Mononuclear cell (primary cell): ENCODE results near the gene CPSF6. TPM values are rescaled to one million over a fixed set of nuclear protein-coding genes. Genes with fewer than 3 reads are reported as not detected.
"Not testable (repeated sequence)": the region's sequence is repeated elsewhere in the genome, so short reads cannot be mapped to it uniquely, and the experiment has no call there.

ENCODE experiments used
- H3K27me3 ChIP-seq: 2 replicates; pipeline ENCODE4 v1.6.0; 2011; ENCODE audit warnings: low read length, control low read depth; ENCODE audit not compliant: insufficient read depth
- H3K4me1 ChIP-seq: 2 replicates; pipeline ENCODE4 v1.5.1; 2011; ENCODE audit warnings: mild to moderate bottlenecking, low read length, control low read depth; ENCODE audit not compliant: insufficient read depth
- H3K4me3 ChIP-seq: 2 replicates; pipeline ENCODE4 v1.5.1; 2011; ENCODE audit warnings: mild to moderate bottlenecking, low read length, moderate library complexity
- H3K9me3 ChIP-seq: 2 replicates; pipeline ENCODE4 v1.5.1; 2011; ENCODE audit warnings: low read depth, mild to moderate bottlenecking, control low read depth, low read length
- total RNA-seq: library from RNA; depleted of rRNA; stranded (reverse); fragments of >200 nt; gene quantifications from one replicate; pipeline ENCODE4 v1.2.3, GENCODE V29; 2012

The CPSF6 gene
- total RNA-seq, 1 donor: 62.9 TPM

GRCh38 chr12:69278814-69279782 is 39.7 kb downstream of the CPSF6 start:
- no peaks in the 10 kb centered on the region for H3K9me3 ChIP-seq
- H3K4me3 ChIP-seq: no peak overlapping the region
- H3K4me1 ChIP-seq: peaks cover 6% of the 10 kb centered on the region
- no peaks in the 10 kb centered on the region for H3K27me3 ChIP-seq

DNA sequence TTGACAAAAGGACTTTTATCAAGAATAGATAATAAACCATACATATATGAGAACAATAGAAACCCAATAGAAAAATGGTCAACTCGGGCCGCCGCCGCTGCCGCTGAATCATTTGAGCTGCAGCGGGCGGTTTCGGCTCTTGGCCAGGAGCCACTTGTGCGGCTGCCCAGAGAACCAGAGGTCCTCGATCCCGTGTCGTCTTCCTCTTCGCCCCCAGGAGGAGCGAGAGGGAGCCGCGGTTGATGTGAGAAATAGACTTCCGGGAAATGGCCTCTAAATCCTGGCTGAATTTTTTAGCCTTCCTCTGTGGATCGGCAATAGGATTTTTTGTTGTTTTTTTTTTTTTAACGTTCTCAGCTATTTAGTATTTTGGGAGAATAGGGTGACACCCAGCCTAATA is 44.8 kb downstream of the CPSF6 start:
- peaks cover 11% of the 10 kb centered on the region for H3K27me3 ChIP-seq
- H3K9me3 ChIP-seq: no peaks in the 10 kb centered on the region
- no peak overlapping the region for H3K4me3 ChIP-seq
- peaks cover 6% of the 10 kb centered on the region for H3K4me1 ChIP-seq

GRCh38 chr12:69287556-69287955 is 48.2 kb downstream of the CPSF6 start:
- H3K4me3 ChIP-seq: no peak overlapping the region
- H3K4me1 ChIP-seq: peaks cover 20% of the 10 kb centered on the region
- H3K27me3 ChIP-seq: peaks cover 14% of the 10 kb centered on the region
- no peaks in the 10 kb centered on the region for H3K9me3 ChIP-seq

GRCh38 chr12:69290545-69291277 is 51.3 kb downstream of the CPSF6 start:
- H3K4me1 ChIP-seq: peaks cover 17% of the 10 kb centered on the region
- peaks cover 6% of the 10 kb centered on the region for H3K27me3 ChIP-seq
- H3K4me3 ChIP-seq: no peak overlapping the region
- H3K9me3 ChIP-seq: no peaks in the 10 kb centered on the region

- Histone ChIP-seq H3K4me3 (no peak overlapping the region), H3K4me1 (peaks cover 17% of the 10 kb centered on the region)
Measured at GRCh38 chr12:69291278-69291593, 51.9 kb downstream of the CPSF6 start.

GRCh38 chr12:69298133-69298532 is 58.8 kb downstream of the CPSF6 start:
- Histone ChIP-seq H3K4me3 (no peak overlapping the region), H3K4me1 (peaks cover 2% of the 10 kb centered on the region), H3K9me3 (no peaks in the 10 kb centered on the region), H3K27me3 (no peaks in the 10 kb centered on the region)

More at GRCh38 chr12:69291278-69291593, 51.9 kb downstream of the CPSF6 start:
- Histone ChIP-seq H3K9me3 (no peaks in the 10 kb centered on the region), H3K27me3 (peaks cover 6% of the 10 kb centered on the region)

DNA sequence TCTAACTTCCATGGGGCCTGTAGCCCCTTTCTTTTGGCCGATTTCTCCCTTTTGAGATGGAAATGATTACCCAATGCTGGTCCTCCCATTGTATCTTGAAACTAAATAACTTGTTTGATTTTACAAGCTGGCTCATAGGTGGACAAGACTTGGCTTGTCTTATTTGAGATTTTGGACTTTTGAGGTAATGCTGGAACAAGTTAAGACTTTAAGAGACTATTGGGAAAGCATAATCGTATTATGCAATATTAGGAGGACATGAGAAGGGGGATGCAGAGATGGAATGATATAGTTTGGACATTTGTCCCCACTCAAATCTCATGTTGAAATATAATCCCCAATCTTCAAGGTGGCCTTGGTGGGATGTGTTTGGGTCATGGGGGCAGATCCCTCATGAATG is 59.6 kb downstream of the CPSF6 start:
- Histone ChIP-seq H3K9me3 (peaks cover 5% of the 10 kb centered on the region), H3K4me1 (no peaks in the 10 kb centered on the region), H3K4me3 (no peak overlapping the region), H3K27me3 (no peaks in the 10 kb centered on the region)

DNA sequence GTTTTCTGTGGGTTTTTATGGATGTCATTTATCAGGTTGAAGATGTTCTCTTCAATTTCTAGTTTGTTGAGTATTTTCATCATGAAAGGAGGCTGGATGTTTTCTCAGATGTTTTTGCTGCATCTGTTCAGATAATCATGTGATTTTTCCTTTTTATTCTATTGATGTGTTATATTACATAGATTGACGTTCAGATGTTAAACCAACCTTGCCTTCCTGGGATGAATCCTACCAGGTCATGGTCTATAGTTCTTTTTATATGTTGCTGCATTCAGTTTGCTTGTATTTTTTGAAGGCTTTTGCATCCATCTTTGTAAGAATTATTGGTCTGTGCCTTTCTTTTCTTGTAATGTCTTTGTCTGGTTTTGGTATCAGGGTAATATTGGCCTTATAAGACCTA is 64.9 kb downstream of the CPSF6 start:
- H3K9me3 ChIP-seq: peaks cover 31% of the 10 kb centered on the region
- H3K4me1 ChIP-seq: no peaks in the 10 kb centered on the region
- H3K27me3 ChIP-seq: peaks cover 7% of the 10 kb centered on the region
- no peak overlapping the region for H3K4me3 ChIP-seq

DNA sequence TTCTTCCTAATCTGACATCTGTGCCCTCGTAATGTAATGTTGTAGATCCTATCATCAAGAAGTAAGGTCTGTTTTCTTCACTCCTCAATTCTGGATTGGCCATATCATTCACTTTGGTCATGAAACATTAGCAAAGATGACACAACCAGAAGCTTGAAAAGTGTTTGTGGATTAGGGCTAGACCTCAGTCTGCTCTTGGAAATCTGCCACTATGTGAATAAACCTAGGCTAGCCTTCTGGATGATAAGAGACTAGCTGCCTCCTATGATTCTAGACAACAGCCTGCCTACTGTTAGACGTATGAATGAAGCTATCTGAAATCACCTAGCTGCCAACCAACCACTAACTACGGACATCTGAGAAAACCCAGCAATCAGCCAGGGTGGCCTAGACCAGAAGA is 70.1 kb downstream of the CPSF6 start:
- H3K4me3 ChIP-seq: no peak overlapping the region
- H3K9me3 ChIP-seq: peaks cover 20% of the 10 kb centered on the region
- H3K4me1 ChIP-seq: no peaks in the 10 kb centered on the region
- peaks cover 5% of the 10 kb centered on the region for H3K27me3 ChIP-seq

- Histone ChIP-seq H3K27me3 (no peaks in the 10 kb centered on the region), H3K4me1 (no peaks in the 10 kb centered on the region), H3K9me3 (no peaks in the 10 kb centered on the region)
Measured at GRCh38 chr12:69313209-69313608, 73.8 kb downstream of the CPSF6 start.

DNA sequence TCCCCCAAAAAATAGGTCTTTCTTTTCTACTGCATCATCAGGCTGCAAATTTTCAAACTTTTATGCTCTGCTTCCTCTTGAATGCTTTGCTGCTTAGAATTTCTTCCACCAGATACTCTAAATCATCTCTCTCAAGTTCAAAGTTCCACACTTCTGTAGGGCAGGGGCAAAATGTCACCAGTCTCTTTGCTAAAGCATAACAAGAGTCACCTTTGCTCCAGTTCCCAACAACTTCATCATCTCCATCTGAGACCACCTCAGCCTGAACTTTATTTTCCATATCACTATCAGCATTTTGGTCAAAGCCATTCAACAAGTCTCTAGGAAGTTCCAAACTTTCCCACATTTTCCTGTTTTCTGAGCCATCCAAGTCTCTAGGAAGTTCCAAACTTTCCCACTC is 77.4 kb downstream of the CPSF6 start:
- not testable (repeated sequence) for H3K27me3 ChIP-seq, H3K9me3 ChIP-seq, H3K4me3 ChIP-seq
- peaks cover 14% of the 10 kb centered on the region for H3K4me1 ChIP-seq

More at GRCh38 chr12:69313209-69313608, 73.8 kb downstream of the CPSF6 start:
- no peak overlapping the region for H3K4me3 ChIP-seq

DNA sequence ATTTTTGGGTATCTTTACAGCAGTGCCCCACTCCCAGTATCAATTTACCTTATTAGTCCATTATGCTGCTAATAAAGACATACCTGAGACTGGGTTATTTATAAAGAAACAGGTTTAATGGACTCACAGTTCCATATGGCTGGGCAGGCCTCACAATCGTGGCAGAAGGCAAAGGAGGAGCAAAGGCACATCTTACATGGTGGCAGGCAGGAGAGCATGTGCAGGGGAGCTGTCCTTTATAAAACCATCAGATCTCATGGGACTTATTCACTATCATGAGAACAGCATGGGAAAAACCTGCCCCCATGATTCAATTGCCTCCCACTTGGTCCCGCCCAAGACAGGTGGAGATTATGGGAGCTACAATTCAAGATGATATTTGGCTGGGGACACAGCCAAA is 77.9 kb downstream of the CPSF6 start:
- not testable (repeated sequence) for H3K9me3 ChIP-seq, H3K27me3 ChIP-seq, H3K4me3 ChIP-seq
- peaks cover 19% of the 10 kb centered on the region for H3K4me1 ChIP-seq

- H3K27me3 ChIP-seq: no peaks in the 10 kb centered on the region
- H3K4me1 ChIP-seq: peaks cover 20% of the 10 kb centered on the region
- no peak overlapping the region for H3K4me3 ChIP-seq
- no peaks in the 10 kb centered on the region for H3K9me3 ChIP-seq
Measured at GRCh38 chr12:69318225-69318624, 78.9 kb downstream of the CPSF6 start.

DNA sequence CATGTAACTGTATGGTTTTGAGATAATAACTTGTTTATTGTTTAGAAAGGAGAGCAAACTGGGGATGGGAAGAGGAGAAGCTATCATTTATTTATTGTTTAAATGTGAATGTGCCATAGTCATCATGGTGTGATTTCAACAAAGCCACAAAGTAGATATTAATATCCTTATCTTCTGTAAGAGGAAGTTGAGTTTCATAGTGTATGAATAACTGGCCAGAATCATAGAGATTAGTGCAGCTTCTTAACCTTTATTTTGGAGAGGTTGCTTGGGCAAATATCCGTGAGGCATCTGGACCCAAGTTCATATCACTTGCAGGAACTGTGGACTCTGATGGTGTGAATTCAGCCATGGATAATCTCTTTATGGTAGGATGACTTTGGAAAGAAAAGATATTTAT is 82.0 kb downstream of the CPSF6 start:
- H3K9me3 ChIP-seq: no peaks in the 10 kb centered on the region
- no peak overlapping the region for H3K4me3 ChIP-seq
- peaks cover 28% of the 10 kb centered on the region for H3K4me1 ChIP-seq
- H3K27me3 ChIP-seq: no peaks in the 10 kb centered on the region
